HG02678 (cell line): ENCODE data around the gene C6orf141.

ENCODE experiments used
- ATAC-seq: cut with Tn5 transposase; IDR thresholded peaks from one replicate; pipeline ENCODE4 v1.9.1; 2021; ENCODE audit warnings: mild to moderate bottlenecking, moderate library complexity; ENCODE audit not compliant: unreplicated experiment

Gene C6orf141

DNA sequence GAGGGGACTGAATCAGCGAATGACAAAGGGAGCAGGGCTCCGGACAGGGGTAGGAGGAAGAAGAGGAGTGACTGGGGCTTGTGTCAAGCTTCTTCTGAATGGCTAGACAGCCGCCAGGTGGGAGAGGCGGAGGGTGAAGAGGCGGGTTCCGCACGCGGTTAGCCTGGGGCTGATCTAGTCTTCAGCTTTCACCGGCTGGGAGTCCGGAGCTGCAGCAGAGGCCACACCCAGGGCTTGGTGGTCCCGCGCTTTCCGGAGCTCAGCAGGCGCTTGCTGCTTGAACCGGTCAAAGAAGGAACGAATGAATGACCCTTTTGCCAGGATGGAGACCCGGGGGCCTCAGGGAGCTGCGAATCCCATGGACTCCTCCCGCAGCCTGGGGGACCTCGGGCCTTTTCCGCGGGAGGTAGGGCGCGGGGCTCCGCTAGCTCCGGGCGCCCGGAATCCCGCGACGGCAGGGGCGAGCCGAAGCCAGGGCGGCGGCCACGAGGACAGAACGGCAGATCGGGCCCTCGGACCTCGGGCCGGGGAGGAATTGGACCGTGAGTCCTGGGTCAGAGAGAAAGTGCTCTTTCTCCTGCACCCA, at the start of gene C6orf141:
TSS of gene C6orf141 (plus strand) at position 177 of the 586 bp plus-strand sequence. CDS start at position 302, 125 bp downstream.
- peak; percentile 75 for ATAC-seq

- no peak for ATAC-seq
Measured at GRCh38 chr6:49504666-49505065, 45.8 kb upstream of the C6orf141 start.

- ATAC-seq = no peak
Measured at GRCh38 chr6:49506569-49507111, 43.8 kb upstream of the C6orf141 start.

- no peak for ATAC-seq
Measured at GRCh38 chr6:49509342-49509741, 41.1 kb upstream of the C6orf141 start.

GRCh38 chr6:49513153-49513989, 37.1 kb upstream of the C6orf141 start:
- ATAC-seq = no peak

DNA sequence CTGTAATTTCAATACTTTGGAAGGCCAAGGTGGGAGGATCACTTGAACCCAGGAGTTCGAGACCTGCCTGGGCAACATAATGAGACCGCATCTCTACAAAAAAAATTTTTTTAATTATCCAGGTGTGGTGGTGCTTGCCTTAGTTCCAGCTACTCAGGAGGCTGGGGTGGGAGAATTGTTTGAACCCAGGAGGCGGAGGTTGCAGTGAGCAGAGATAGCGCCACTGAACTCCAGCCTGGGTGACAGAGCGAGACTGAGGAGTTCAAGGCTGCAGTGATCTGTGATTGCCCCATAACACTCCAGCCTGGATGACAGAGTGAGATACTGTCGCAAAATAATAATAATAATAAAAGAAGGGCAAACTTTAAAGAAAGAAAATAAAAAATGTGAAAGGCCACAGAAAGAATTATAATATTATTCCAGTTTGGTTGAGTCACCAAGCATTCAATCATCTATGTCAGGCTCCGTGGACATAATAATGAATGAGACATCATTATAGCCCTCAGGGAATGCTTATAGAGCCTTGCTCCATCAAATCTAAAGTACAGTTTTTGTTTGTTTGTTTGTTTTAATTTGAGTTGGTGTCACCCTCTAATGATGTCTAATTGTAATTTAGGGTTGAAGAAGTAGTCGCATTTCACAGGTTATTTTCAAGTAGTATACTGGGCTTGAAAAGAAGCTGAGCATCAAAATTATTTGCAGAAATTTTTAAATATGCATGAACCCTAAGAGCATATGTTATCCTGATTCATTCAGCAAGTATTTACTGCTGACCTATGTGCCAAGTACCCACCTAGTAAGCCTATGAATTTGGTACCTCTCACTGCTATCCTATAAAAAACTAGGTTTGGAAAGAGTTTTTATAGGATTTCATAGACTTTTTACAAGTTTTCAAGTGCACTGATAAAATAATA, 35.6 kb upstream of the C6orf141 start:
- no peak for ATAC-seq

GRCh38 chr6:49515485-49516146, 34.9 kb upstream of the C6orf141 start:
- no peak for ATAC-seq

DNA sequence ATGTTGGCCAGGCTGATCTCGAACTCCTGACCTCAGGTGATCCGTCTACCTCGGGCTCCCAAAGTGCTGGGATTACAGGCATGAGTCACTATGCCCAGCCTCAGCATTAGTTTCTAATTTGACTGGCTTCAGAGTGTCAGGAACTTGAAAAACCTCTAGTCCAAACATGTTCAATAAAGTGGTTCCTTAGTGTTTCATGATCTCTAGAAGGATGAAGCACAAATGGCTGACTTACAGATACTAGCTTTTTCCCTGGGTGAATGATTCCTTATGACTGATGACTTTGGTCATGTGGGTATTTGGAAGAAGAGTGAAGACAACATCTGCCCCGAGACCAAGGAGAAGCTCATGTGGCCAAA, 34.3 kb upstream of the C6orf141 start:
- ATAC-seq = no peak

DNA sequence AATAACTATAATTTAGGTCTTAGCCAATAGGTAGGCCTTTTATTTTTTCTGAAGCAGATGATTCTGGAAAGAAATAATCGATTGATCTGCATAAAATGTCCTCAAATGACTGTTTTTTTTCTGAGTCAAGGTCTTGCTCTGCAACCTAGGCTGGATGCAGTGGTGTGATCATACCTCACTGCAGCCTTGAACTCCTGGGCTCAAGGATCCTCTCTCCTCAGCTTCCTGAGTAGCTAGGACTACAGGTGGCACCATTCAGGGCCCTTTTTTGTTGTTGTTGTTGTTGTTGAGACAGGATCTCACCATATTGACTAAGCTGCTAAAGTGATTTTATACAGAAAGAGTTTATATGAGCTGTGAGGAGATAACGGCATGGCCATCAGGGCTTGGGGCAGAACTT, 32.5 kb upstream of the C6orf141 start:
- ATAC-seq = no peak

GRCh38 chr6:49519660-49520059, 30.8 kb upstream of the C6orf141 start:
- peak; percentile 89 for ATAC-seq

- no peak for ATAC-seq
Measured at GRCh38 chr6:49522710-49523593, 27.5 kb upstream of the C6orf141 start.

- ATAC-seq = no peak
Measured at GRCh38 chr6:49523901-49524300, 26.6 kb upstream of the C6orf141 start.

DNA sequence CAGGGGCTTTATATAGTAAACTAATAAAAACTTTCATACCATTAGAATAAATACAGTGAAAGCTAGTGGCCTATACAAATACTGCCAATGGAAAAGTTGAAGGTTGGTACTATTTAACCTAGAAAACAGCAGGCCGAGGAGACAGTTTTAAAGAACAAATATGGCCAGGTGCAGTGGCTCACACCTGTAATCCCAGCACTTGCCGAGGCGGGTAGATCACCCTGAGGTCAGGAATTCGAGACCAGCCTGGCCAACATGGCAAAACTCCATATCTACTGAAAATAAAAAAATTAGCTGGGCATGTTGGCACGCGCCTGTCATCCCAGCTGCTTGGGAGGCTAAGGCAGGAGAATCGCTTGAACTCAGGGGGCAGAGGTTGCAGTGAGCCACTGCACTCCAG, 25.9 kb upstream of the C6orf141 start:
- ATAC-seq = no peak

DNA sequence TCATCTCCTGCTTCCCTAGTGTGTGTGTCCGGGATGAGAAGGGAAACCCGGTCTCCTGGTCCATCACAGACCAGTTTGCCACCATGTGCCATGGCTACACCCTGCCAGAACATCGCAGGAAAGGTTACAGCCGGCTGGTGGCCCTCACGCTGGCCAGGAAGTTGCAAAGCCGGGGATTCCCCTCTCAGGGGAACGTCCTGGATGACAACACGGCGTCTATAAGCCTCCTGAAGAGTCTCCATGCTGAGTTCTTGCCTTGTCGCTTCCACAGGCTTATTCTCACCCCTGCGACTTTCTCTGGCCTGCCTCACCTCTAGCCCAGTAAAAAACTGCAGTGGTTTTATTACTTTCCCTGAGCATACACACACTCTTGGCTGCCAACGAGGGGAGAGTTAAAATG, 23.9 kb upstream of the C6orf141 start:
- no peak for ATAC-seq

- no peak for ATAC-seq
Measured at GRCh38 chr6:49527320-49527719, 23.1 kb upstream of the C6orf141 start.

DNA sequence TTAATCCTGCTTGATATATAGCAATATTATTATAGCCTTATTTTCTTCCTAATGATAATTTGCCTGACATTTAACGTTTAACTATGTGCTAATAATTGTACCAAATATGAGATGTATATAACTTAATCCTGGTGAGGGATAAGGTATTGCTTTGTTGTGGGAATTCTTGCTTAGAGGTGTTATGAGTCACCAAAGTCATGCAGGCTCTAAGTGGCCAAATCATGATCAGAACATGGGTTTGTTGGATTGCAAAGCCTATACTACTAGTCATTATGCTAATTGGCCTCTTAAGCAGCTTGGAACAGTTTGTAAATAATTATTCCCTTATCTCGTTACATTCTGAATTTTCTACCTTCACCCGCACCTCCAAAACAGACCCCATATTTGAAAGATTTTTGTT, 21.9 kb upstream of the C6orf141 start:
- no peak for ATAC-seq

GRCh38 chr6:49530141-49530776, 20.2 kb upstream of the C6orf141 start:
- ATAC-seq = no peak

DNA sequence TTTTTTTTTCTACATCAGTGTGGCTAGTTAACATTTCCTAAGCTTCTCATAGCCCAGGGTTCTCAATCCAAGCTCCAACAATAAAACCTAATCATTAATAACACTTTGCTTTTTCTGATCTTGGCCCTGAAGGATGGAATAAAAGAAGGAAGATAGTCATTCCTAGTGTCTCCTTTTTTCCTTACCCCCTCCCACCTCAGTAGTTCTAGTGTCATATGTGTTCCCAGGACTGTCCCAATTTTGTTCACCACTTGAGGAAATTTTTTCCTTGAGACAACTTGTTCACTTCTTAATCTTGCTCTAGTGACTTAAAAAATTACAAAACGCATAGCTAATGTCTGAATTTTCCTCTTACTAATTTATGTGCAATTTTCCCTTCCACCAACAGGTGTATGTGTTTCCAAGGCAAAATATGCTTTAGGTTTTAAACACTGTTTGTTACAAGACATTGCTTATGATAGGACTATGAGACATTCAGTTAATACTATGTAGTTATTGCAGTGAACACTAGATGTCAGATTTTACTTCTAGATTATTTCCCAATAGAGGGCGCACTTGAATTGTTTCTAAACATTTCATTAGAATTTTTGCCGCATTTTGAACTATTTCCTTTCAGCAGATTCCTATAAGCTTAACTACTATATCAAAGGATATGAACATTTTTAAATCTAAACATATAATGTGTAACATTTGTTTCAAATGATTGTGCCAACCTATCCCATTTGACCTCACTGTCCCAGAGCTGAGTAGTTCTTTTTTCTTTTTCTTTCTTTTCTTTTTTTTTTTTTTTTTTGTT, 18.5 kb upstream of the C6orf141 start:
- ATAC-seq = peak; percentile 93
